Parathyroid adenoma (tissue), 2 donors: ENCODE results near the gene WWTR1.

Source experiments
- H2AFZ ChIP-seq: fragments of 300-600 bp; sonication (generic); one replicate; pipeline ENCODE4 v1.7.0; 2017; ENCODE audit warnings: antibody characterized with exemption, mild to moderate bottlenecking
- H3K27ac ChIP-seq: fragments of 300-600 bp; sonication (generic); one replicate; pipeline ENCODE4 v1.7.0; 2017
- H3K27me3 ChIP-seq: fragments of 300-600 bp; sonication (generic); one replicate; pipeline ENCODE4 v1.7.0; 2017; ENCODE audit warnings: low read length; ENCODE audit not compliant: control insufficient read depth, insufficient read depth
- H3K36me3 ChIP-seq: fragments of 300-600 bp; sonication (generic); one replicate; pipeline ENCODE4 v1.7.0; 2017; ENCODE audit warnings: low read length; ENCODE audit not compliant: control insufficient read depth, insufficient read depth
- H3K4me1 ChIP-seq: fragments of 300-600 bp; sonication (generic); one replicate; pipeline ENCODE4 v1.7.0; 2017; ENCODE audit warnings: control low read depth
- H3K4me2 ChIP-seq: fragments of 300-600 bp; sonication (generic); one replicate; pipeline ENCODE4 v1.7.0; 2017; ENCODE audit warnings: low read length
- H3K4me3 ChIP-seq: fragments of 300-600 bp; sonication (generic); one replicate; pipeline ENCODE4 v1.7.0; 2017; ENCODE audit warnings: low read depth, low read length
- H3K79me2 ChIP-seq: fragments of 300-600 bp; sonication (generic); one replicate; pipeline ENCODE4 v1.7.0; 2017; ENCODE audit warnings: control low read depth
- H3K9ac ChIP-seq: fragments of 300-600 bp; sonication (generic); one replicate; pipeline ENCODE4 v1.7.0; 2017; ENCODE audit warnings: mild to moderate bottlenecking
- H3K9me3 ChIP-seq: fragments of 300-600 bp; sonication (generic); one replicate; pipeline ENCODE4 v1.7.0; 2017; ENCODE audit warnings: low read length; ENCODE audit not compliant: control insufficient read depth
- CTCF ChIP-seq: fragments of 300-600 bp; sonication (generic); IDR thresholded peaks from one replicate; pipeline ENCODE4 v1.7.0; 2017; ENCODE audit warnings: antibody characterized with exemption, mild to moderate bottlenecking
- donor health status: primary hyperparathyroidism.

Gene WWTR1

GRCh38 chr3:149494759-149495580 is 162.9 kb downstream of the WWTR1 start:
- no peak overlapping the region for H3K9ac ChIP-seq
- no peaks in the 10 kb centered on the region for H3K36me3 ChIP-seq
- H3K4me2 ChIP-seq, result no peak overlapping the region
- no peak overlapping the region for H3K27ac ChIP-seq
- no peaks in the 10 kb centered on the region for H3K9me3 ChIP-seq
- no peak overlapping the region for H2AFZ ChIP-seq
- no peaks in the 10 kb centered on the region for H3K4me1 ChIP-seq
- no peaks in the 10 kb centered on the region for H3K79me2 ChIP-seq
- no peak for TF ChIP-seq CTCF
- H3K27me3 ChIP-seq, result no peaks in the 10 kb centered on the region
- H3K4me3 ChIP-seq, result no peak overlapping the region

DNA sequence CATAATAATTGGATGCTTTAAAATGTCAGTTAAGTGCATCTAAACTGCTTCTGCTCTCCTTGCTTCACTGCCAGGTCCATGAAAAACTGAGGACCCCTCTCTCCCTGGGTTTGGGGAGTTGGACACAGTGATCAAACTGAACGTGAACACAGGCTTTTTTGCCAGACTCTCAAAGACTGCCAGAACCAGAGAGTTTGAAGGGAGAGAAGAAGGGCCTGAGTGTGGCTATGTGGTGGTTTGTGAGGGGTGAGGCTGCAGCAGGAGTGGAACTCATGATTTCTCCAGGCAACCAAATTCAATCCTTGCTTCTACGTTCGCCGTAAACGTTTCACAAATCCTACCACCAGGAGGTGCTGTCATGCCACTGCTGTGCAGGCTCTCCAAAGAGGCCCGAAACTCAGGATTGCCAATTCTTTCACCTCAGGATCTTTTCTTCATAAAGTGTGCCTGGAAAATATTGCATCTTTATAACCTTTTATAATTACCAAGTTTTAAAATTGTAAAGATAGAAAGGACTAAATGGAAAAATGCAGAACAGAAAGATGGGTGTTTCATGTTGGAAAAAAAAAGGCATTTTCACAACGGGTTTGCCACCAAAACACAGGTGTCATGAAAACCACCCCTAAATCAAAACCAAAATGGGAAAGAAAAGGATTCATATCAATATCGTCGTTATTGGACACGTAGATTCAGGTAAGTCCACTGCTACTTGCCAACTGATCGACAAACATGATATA is 163.6 kb downstream of the WWTR1 start:
- Histone ChIP-seq H3K4me3 (no peak overlapping the region), H2AFZ (peak overlapping the region; percentile 30)
- TF ChIP-seq CTCF, result peak; percentile 73

GRCh38 chr3:149493315-149494021 is 164.4 kb downstream of the WWTR1 start:
- no peak for TF ChIP-seq CTCF
- H3K4me3 ChIP-seq, result no peak overlapping the region
- H3K79me2 ChIP-seq, result no peaks in the 10 kb centered on the region
- H3K4me2 ChIP-seq, result no peak overlapping the region
- no peaks in the 10 kb centered on the region for H3K36me3 ChIP-seq
- no peaks in the 10 kb centered on the region for H3K9me3 ChIP-seq
- H3K27ac ChIP-seq, result no peak overlapping the region
- H3K27me3 ChIP-seq, result no peaks in the 10 kb centered on the region
- H2AFZ ChIP-seq, result no peak overlapping the region
- H3K4me1 ChIP-seq, result no peaks in the 10 kb centered on the region
- H3K9ac ChIP-seq, result no peak overlapping the region

More for the DNA sequence above, 163.6 kb downstream of the WWTR1 start:
- H3K4me1 ChIP-seq, result no peaks in the 10 kb centered on the region
- H3K9me3 ChIP-seq, result no peaks in the 10 kb centered on the region
- H3K4me2 ChIP-seq, result no peak overlapping the region
- H3K36me3 ChIP-seq, result no peaks in the 10 kb centered on the region
- H3K27me3 ChIP-seq, result no peaks in the 10 kb centered on the region
- no peaks in the 10 kb centered on the region for H3K79me2 ChIP-seq
- no peak overlapping the region for H3K27ac ChIP-seq
- no peak overlapping the region for H3K9ac ChIP-seq

- Histone ChIP-seq H3K27me3 (no peaks in the 10 kb centered on the region), H3K36me3 (no peaks in the 10 kb centered on the region), H3K9me3 (no peaks in the 10 kb centered on the region)
Observed at GRCh38 chr3:149490260-149490971, 167.4 kb downstream of the WWTR1 start.

More at GRCh38 chr3:149490260-149490971, 167.4 kb downstream of the WWTR1 start:
- Histone ChIP-seq H3K9ac (no peak overlapping the region), H3K4me3 (no peak overlapping the region), H3K4me2 (no peak overlapping the region), H3K27ac (no peak overlapping the region), H3K79me2 (no peaks in the 10 kb centered on the region), H2AFZ (no peak overlapping the region), H3K4me1 (no peaks in the 10 kb centered on the region)
- no peak for TF ChIP-seq CTCF
